ENCODE data around the gene ACAP3.

ACAP3 gene

DNA sequence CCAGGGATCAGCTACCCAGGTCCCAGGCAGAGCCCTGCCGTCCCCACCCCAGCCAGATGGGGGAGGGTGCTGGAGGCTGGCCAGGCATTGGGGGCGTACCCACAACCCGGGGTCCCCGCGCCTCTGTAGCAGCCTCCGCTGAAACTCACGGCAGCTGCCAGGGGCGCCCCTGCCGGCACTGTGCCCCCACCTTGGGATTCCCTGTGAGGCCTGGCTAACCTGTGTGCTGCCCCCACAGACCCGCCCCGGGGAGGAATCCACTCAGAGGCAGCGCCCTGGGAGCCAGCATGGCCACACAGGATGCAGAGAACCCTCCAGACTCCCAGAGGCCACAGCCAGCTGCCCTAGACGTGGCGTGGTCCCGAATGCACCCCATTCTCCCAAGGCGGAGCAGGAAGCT lies 37.7 kb upstream of the ACAP3 start:
- TF ChIP-seq RARB (CRISPR knock-in tag; IDR thresholded peaks at IDR 0.05) = no peak
- no peak for TF ChIP-seq ESRRG (CRISPR knock-in tag; IDR thresholded peaks at IDR 0.05)
- no peak for TF ChIP-seq ZNF70 (CRISPR knock-in tag; IDR thresholded peaks at IDR 0.05)
- TF ChIP-seq, protein P1, sequence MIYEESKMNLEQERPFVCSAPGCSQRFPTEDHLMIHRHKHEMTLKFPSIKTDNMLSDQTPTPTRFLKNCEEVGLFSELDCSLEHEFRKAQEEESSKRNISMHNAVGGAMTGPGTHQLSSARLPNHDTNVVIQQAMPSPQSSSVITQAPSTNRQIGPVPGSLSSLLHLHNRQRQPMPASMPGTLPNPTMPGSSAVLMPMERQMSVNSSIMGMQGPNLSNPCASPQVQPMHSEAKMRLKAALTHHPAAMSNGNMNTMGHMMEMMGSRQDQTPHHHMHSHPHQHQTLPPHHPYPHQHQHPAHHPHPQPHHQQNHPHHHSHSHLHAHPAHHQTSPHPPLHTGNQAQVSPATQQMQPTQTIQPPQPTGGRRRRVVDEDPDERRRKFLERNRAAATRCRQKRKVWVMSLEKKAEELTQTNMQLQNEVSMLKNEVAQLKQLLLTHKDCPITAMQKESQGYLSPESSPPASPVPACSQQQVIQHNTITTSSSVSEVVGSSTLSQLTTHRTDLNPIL (CRISPR knock-in tag; IDR thresholded peaks at IDR 0.05; ENCODE audit: low read depth) = no peak

DNA sequence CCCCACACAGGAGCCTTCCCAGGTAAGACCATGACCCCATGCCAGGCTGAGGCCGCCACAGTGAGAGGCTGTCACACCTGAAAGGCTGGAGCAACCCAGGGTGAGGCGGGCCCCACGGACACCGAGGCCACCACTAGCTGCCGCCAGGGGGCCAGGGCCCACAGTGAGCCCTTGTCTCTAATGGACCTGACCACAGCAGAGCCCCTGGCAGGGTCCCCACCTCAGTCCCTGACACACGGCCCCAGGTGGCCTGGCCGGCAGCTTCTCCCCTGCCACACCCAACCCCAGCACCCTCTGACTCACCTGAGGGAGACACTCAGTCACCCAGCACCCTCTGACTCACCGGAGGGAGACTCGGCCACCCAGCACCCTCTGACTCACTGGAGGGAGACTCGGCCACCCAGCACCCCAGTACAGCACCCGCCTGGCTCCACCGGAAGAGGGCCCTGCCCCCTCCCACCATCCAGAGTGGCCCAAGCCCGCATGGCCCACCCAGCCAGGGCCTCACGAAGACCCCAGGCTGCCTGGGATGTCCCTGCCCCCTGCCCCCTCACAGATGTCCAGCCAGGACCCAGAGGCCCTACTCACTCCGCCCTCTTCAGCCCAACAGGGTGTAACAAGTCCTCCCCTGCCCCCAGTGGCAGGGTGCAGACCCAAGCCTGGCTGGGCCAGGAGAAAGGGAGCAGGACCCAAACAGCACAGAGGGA lies 37.1 kb upstream of the ACAP3 start:
- ATAC-seq = peak; percentile 66
- TF ChIP-seq ZNF565 (CRISPR knock-in tag; conservative IDR thresholded peaks at IDR 0.05; ENCODE audit: low read depth) (no peak), OSR1 (CRISPR knock-in tag; IDR thresholded peaks at IDR 0.05) (no peak), BACH2 (CRISPR knock-in tag; IDR thresholded peaks at IDR 0.05; ENCODE audit: borderline replicate concordance) (no peak), ISL1 (CRISPR knock-in tag; IDR thresholded peaks at IDR 0.05) (no peak), GLIS3 (CRISPR knock-in tag; IDR thresholded peaks at IDR 0.05) (no peak), ZC3H10 (CRISPR knock-in tag; IDR thresholded peaks at IDR 0.05) (no peak), CSDC2 (CRISPR knock-in tag; IDR thresholded peaks at IDR 0.05) (no peak), ARNTL (CRISPR knock-in tag; IDR thresholded peaks at IDR 0.05; ENCODE audit: borderline replicate concordance, low read depth) (no peak)

More for the DNA sequence above, 37.7 kb upstream of the ACAP3 start:
- ATAC-seq = no peak

DNA sequence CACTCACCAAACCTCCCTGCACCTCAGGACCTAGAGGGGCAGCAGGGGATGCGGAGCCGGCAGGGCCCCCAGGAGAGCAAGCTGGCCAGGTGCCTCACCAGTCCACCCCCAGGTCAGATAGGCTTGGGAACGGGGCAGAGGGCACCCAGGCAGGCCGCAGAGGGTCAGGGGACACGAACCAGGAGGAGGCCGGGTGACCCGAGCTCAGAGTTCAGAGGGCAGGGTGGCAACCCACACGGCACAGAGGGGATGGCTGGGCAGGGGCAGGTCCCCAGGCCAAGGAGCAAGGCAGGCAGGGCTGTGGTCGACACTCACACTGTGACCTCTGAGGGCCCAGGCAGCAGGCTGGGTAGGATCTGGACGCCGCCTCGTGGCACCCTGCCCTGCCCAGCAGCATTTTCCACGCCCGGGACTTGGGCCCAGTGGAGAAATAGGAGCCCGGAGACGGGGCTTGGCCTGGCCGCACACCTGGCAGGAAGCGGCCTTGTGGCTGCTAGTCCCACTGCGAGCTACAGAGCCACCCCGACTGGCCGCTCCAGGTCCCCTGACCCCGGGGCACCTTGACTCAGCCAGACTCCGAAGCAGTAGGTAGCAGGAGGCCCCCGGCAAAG lies 36.2 kb upstream of the ACAP3 start:
- TF ChIP-seq, protein P2, sequence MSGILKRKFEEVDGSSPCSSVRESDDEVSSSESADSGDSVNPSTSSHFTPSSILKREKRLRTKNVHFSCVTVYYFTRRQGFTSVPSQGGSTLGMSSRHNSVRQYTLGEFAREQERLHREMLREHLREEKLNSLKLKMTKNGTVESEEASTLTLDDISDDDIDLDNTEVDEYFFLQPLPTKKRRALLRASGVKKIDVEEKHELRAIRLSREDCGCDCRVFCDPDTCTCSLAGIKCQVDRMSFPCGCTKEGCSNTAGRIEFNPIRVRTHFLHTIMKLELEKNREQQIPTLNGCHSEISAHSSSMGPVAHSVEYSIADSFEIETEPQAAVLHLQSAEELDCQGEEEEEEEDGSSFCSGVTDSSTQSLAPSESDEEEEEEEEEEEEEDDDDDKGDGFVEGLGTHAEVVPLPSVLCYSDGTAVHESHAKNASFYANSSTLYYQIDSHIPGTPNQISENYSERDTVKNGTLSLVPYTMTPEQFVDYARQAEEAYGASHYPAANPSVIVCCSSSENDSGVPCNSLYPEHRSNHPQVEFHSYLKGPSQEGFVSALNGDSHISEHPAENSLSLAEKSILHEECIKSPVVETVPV (CRISPR knock-in tag; IDR thresholded peaks at IDR 0.05) = no peak
- TF ChIP-seq PPARA (CRISPR knock-in tag; IDR thresholded peaks at IDR 0.05; ENCODE audit: borderline replicate concordance) = no peak
- TF ChIP-seq CSDC2 (CRISPR knock-in tag; IDR thresholded peaks at IDR 0.05) = no peak
- TF ChIP-seq ARNTL (CRISPR knock-in tag; IDR thresholded peaks at IDR 0.05; ENCODE audit: borderline replicate concordance, low read depth) = no peak
- TF ChIP-seq ISL1 (CRISPR knock-in tag; IDR thresholded peaks at IDR 0.05) = no peak
- TF ChIP-seq ZNF565 (CRISPR knock-in tag; conservative IDR thresholded peaks at IDR 0.05; ENCODE audit: low read depth) = no peak
- TF ChIP-seq ZNF70 (CRISPR knock-in tag; IDR thresholded peaks at IDR 0.05) = no peak
- TF ChIP-seq, protein P1 (CRISPR knock-in tag; IDR thresholded peaks at IDR 0.05; ENCODE audit: low read depth) = no peak
- TF ChIP-seq, protein P3, sequence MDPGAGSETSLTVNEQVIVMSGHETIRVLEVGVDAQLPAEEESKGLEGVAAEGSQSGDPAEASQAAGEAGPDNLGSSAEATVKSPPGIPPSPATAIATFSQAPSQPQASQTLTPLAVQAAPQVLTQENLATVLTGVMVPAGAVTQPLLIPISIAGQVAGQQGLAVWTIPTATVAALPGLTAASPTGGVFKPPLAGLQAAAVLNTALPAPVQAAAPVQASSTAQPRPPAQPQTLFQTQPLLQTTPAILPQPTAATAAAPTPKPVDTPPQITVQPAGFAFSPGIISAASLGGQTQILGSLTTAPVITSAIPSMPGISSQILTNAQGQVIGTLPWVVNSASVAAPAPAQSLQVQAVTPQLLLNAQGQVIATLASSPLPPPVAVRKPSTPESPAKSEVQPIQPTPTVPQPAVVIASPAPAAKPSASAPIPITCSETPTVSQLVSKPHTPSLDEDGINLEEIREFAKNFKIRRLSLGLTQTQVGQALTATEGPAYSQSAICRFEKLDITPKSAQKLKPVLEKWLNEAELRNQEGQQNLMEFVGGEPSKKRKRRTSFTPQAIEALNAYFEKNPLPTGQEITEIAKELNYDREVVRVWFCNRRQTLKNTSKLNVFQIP (CRISPR knock-in tag; IDR thresholded peaks at IDR 0.05; ENCODE audit: borderline replicate concordance, low read depth) = no peak
- no peak for TF ChIP-seq BACH2 (CRISPR knock-in tag; IDR thresholded peaks at IDR 0.05; ENCODE audit: borderline replicate concordance)
- no peak for TF ChIP-seq ZC3H10 (CRISPR knock-in tag; IDR thresholded peaks at IDR 0.05)
- TF ChIP-seq RARB (CRISPR knock-in tag; IDR thresholded peaks at IDR 0.05) = no peak
- no peak for TF ChIP-seq ESRRG (CRISPR knock-in tag; IDR thresholded peaks at IDR 0.05)
- no peak for TF ChIP-seq ZFP30 (CRISPR knock-in tag; IDR thresholded peaks at IDR 0.05)
- TF ChIP-seq GLIS3 (CRISPR knock-in tag; IDR thresholded peaks at IDR 0.05) = no peak
- TF ChIP-seq ZFP3 (CRISPR knock-in tag; IDR thresholded peaks at IDR 0.05) = no peak
- no peak for TF ChIP-seq ZNF8 (CRISPR knock-in tag; IDR thresholded peaks at IDR 0.05)
- TF ChIP-seq, protein P4, sequence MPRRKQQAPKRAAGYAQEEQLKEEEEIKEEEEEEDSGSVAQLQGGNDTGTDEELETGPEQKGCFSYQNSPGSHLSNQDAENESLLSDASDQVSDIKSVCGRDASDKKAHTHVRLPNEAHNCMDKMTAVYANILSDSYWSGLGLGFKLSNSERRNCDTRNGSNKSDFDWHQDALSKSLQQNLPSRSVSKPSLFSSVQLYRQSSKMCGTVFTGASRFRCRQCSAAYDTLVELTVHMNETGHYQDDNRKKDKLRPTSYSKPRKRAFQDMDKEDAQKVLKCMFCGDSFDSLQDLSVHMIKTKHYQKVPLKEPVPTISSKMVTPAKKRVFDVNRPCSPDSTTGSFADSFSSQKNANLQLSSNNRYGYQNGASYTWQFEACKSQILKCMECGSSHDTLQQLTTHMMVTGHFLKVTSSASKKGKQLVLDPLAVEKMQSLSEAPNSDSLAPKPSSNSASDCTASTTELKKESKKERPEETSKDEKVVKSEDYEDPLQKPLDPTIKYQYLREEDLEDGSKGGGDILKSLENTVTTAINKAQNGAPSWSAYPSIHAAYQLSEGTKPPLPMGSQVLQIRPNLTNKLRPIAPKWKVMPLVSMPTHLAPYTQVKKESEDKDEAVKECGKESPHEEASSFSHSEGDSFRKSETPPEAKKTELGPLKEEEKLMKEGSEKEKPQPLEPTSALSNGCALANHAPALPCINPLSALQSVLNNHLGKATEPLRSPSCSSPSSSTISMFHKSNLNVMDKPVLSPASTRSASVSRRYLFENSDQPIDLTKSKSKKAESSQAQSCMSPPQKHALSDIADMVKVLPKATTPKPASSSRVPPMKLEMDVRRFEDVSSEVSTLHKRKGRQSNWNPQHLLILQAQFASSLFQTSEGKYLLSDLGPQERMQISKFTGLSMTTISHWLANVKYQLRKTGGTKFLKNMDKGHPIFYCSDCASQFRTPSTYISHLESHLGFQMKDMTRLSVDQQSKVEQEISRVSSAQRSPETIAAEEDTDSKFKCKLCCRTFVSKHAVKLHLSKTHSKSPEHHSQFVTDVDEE (CRISPR knock-in tag; IDR thresholded peaks at IDR 0.05) = no peak
- ATAC-seq = no peak
